Esophagus muscularis mucosa (tissue), 3 donors: ENCODE results near the gene PIP4K2A.

Experiments used
- CTCF ChIP-seq, 3 experiments: fragments of 200-600 bp in 2 of 3; fragments of 450-650 bp in 1 of 3; sonication (generic) in 2 of 3; IDR thresholded peaks; one replicate each; pipeline ENCODE4 v1.5.1; 2017 to 2019; ENCODE audit warnings: antibody characterized with exemption in 3 of 3, mild to moderate bottlenecking in 2 of 3, moderate library complexity in 1 of 3
- POLR2A ChIP-seq: fragments of 450-650 bp; IDR thresholded peaks from one replicate; pipeline ENCODE4 v1.6.1; 2017; ENCODE audit warnings: antibody characterized with exemption, moderate library complexity, mild to moderate bottlenecking, low read depth
- POLR2AphosphoS5 ChIP-seq, 2 donors: sonication (generic); formaldehyde crosslinking; IDR thresholded peaks; one replicate each; pipeline ENCODE4 v1.6.1; 2017; ENCODE audit warnings: antibody characterized with exemption in 2 of 2

DNA sequence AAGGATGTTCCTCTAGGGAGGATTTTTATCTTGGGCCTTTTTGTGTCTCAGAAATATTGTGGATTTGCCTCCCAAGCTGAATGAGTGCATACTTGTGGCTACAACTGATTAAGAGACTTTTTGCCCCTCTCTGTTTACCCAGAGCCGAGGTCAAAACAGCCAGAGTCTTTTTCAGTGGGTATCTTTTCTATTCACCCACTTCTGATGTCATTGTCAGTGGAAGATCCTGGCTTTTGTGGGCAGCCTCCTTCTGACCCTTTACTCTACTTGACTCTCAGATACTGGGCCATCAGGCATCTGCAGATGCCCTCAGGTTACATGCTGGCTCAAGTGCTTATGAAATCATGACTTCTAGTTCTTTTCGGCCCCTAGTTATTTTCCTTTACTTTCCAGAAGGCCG lies 19.6 kb upstream of the PIP4K2A start:
- no peak for TF ChIP-seq POLR2A
- no peak for TF ChIP-seq POLR2AphosphoS5 (IDR thresholded peaks at IDR 0.05)
- no peak for TF ChIP-seq CTCF (IDR thresholded peaks at IDR 0.05)
